GM12801 (cell line): ENCODE measurements around the gene BDH2.

Experiments used
- CTCF ChIP-seq: IDR thresholded peaks from one replicate; pipeline ENCODE4 v1.5.1; 2011; ENCODE audit warnings: control low read depth; ENCODE audit not compliant: insufficient read length; ENCODE audit errors: extremely low read depth

BDH2 gene

GRCh38 chr4:103079621-103080020 lies 20.0 kb downstream of the BDH2 start:
- TF ChIP-seq CTCF, result no peak

GRCh38 chr4:103076747-103077347 lies 22.8 kb downstream of the BDH2 start, which contains the start of gene SLC9B2:
SLC9B2 (minus strand) TSS chr4:103076761; CDS start chr4:103067550, 9,211 bp downstream.
- TF ChIP-seq CTCF, result no peak

DNA sequence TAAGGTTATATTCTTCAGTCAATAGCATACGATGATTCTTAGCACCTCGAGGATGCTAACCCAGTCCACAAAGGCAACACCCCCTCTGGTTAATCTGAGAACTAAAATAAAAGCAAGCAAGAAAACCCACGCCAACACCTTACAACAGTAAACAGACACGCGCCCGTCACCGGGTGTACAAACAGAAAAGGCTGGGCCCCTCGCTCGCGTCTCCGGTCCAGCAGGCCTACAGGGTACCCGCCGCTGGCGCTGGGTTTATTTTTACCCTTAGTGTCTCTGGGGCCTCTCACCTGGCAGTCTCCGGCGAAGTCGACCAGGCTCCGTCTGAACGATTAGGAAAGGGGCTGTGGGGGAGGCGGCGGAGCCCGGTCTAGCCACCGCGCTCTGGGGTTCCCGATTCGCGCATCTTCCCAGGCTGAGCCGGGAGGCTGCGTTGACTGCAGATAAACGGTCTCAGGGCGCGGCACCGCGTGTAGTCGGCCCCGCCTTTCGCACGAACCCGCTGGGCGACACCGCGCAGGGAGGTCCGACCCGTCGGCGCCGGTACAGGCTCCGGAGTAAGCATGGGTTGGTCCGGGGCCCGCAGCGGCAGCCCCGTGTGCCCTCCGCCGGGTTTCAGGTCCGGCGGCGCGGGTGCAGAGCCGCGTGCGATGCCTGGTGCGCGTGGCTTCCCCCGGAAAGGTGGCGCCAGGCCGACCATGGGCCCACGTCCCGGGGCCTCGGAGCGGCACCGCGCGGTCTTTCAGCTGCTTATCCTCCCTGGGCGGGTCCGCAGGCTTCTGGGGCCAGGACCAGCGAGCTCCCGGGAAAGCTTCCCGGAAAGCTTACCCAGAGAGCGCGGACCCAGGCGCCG lies 23.5 kb downstream of the BDH2 start:
- no peak for TF ChIP-seq CTCF

- TF ChIP-seq CTCF, result no peak
Observed at GRCh38 chr4:103075435-103075893, 24.2 kb downstream of the BDH2 start.

GRCh38 chr4:103074744-103075434 lies 24.7 kb downstream of the BDH2 start:
- TF ChIP-seq CTCF, result no peak

DNA sequence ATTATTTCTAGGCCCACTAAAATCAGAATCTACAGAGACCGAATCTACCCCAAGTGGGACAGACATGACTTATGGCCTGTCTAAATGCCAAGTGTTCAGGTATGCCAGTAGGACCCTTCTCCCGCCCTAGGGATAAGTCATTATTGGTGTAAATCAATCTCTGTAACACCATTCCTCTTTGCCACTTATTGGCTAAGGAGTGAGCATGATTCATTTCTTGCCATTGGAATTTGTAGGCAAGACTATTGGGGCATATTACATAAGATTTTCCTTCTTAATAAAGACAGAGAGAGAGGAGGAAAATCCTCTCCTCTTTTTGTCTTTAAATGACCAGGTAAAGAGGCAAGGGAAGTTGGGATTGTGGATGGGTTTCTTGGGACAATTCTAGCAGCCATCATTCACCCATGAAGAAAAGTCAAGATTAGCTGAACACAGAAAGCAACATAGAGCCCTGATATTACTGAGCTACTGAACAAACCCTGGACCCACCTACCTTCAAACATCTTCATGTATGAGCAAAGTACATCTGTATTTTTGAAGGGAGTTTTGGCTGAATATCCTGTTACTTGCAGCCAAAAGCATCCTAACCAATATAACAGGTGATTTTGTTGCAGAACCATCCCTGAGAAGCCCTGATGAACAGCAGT lies 25.7 kb downstream of the BDH2 start:
- TF ChIP-seq CTCF, result no peak

DNA sequence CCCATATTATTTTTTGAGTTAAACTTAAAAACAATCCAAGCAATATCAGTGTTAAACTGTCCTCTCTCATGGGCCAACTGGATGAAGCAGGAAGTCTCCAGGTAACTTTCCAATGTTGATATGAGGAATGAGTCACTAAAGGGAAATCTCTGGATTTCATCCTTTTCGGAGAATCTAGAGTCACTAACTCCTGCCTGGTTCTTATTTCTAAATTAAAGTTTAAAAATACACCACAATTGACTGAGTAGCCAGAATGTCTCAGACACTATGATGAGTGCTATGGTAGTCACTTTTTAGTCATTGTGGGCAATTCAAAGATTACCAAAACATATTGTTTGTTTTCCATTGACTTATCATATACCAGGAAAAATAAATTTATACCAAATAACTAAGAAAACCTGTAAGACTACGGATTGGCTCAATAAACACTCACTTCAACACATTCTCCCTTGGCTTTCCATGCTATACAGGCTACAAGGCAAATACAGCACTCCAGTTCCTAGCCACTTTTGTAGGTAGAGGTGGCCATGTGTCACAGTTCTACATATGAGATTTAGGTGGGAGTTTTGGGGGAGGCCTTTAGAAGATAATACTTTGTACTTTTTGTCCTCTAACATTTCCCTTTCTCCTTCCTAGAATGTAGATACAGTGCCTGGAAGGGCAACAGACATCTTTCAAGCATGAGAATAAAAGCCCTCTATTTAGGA lies 31.6 kb downstream of the BDH2 start:
- no peak for TF ChIP-seq CTCF
